ENCODE measurements around the gene DCBLD2.

Gene DCBLD2

GRCh38 chr3:98791341-98792325 lies 109.9 kb downstream of the DCBLD2 start:
- no peak for DNase-seq

GRCh38 chr3:98788651-98789050 lies 112.8 kb downstream of the DCBLD2 start:
- no peak for DNase-seq

- DNase-seq = no peak
These were observed 114.3 kb downstream of the DCBLD2 start for GRCh38 chr3:98787181-98787580.

GRCh38 chr3:98786364-98787006 lies 115.0 kb downstream of the DCBLD2 start:
- no peak for DNase-seq

GRCh38 chr3:98784666-98785600 lies 116.6 kb downstream of the DCBLD2 start:
- no peak for DNase-seq

GRCh38 chr3:98784042-98784441 lies 117.5 kb downstream of the DCBLD2 start:
- no peak for DNase-seq

- no peak for DNase-seq
These were observed 118.5 kb downstream of the DCBLD2 start for GRCh38 chr3:98782824-98783500.

GRCh38 chr3:98780343-98780742 lies 121.2 kb downstream of the DCBLD2 start:
- no peak for DNase-seq

GRCh38 chr3:98779541-98780335 lies 121.8 kb downstream of the DCBLD2 start:
- no peak for DNase-seq

GRCh38 chr3:98778852-98779413 lies 122.6 kb downstream of the DCBLD2 start:
- DNase-seq = no peak

GRCh38 chr3:98778383-98778782 lies 123.1 kb downstream of the DCBLD2 start:
- peak in 1 of 2 donors; percentile 15 for DNase-seq

GRCh38 chr3:98777801-98778220 lies 123.7 kb downstream of the DCBLD2 start:
- no peak for DNase-seq

- DNase-seq = no peak
These were observed 124.2 kb downstream of the DCBLD2 start for GRCh38 chr3:98777286-98777685.

- DNase-seq = no peak
These were observed 125.4 kb downstream of the DCBLD2 start for GRCh38 chr3:98776140-98776493.

GRCh38 chr3:98775459-98776139 lies 125.9 kb downstream of the DCBLD2 start:
- no peak for DNase-seq

GRCh38 chr3:98772022-98772421 lies 129.5 kb downstream of the DCBLD2 start:
- no peak for DNase-seq

GRCh38 chr3:98770261-98771039 lies 131.0 kb downstream of the DCBLD2 start:
- DNase-seq = no peak

GRCh38 chr3:98769448-98769847 lies 132.0 kb downstream of the DCBLD2 start:
- no peak for DNase-seq

GRCh38 chr3:98768961-98769360 lies 132.5 kb downstream of the DCBLD2 start:
- DNase-seq = no peak

- no peak for DNase-seq
These were observed 134.6 kb downstream of the DCBLD2 start for GRCh38 chr3:98766924-98767323.

All from CD4-positive, alpha-beta T cell treated with Interleukin-4 for 1 hour (primary cell).